ENCODE results near the gene CDHR2.

The CDHR2 gene

DNA sequence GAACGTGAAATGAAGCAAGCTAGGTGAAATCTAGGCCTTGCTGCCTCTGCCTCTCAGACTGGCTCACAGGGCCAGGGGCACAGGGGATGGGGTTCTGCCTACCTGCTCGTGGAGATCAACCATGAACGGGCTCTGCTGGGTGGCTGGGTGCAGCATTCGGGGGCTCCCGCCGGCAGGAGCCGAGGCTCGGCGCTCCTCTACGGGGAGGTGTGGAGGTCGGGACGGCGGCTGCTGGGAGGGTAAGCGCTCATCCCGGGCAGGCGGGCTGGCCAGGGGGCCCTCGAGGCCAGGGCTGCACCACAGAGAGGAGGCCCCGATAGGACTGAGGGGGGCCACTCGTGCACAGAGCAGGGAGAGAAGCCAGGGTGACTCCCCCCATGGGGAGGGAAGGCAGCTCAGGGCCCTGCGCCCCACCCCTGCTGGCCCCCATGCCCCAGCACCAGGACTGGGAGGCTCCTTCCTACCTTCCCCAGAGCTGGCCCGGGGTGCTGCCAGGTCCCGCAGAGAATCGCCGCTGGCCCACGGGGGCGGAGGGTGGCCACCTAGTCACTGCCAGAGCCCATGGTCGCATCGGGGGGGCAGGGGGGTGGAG, 17.1 kb upstream of the CDHR2 start:
- Histone ChIP-seq H3K27ac (ENCODE audit: insufficient read depth in 1 of 2, low read depth in 1 of 2, low read length in 2 of 2, poor library complexity in 1 of 2, severe bottlenecking in 2 of 2) (no peak overlapping the region), H3K27me3 (replicated peaks in 2 of 5; ENCODE audit: control insufficient read depth in 4 of 5, insufficient read depth in 5 of 5, low read length in 4 of 5) (no peaks in the 10 kb centered on the region), H3K36me3 (ENCODE audit: control insufficient read depth in 4 of 4, insufficient read depth in 4 of 4, low read length in 3 of 4) (peaks cover 9 to 55% (median 37%) of the 10 kb centered on the region in 4 experiments), H3K4me3 (ENCODE audit: control insufficient read depth in 1 of 7, extremely low read depth in 1 of 7, insufficient read depth in 4 of 7, low read depth in 2 of 7, low read length in 6 of 7) (peak overlapping the region in 2 of 7 experiments; percentile 19 to 23), H3K9me3 (ENCODE audit: control extremely low read depth in 1 of 5, control insufficient read depth in 4 of 5, insufficient read depth in 2 of 5, low read depth in 1 of 5, low read length in 4 of 5) (no peaks in the 10 kb centered on the region), H3K4me1 (ENCODE audit: control extremely low read depth in 1 of 4, control insufficient read depth in 4 of 4, insufficient read depth in 4 of 4, low read length in 3 of 4) (peaks cover 10 to 81% (median 73%) of the 10 kb centered on the region in 4 experiments)
- CTCF ChIA-PET = interaction anchor here (0.9 to 3.4 kb wide), 7 partner anchors 11 to 115 kb away, joined by 3 to 29 read pairs (median 3); no protein-coding TSS in a partner anchor
- WGBS (ENCODE audit: insufficient coverage) = 82% methylated on average over 22 of the region's 28 CpGs
- POLR2A ChIA-PET = interaction anchor here (2.7 kb wide), 1 partner anchor 10 kb away, joined by 11 read pairs; no protein-coding TSS in a partner anchor
- no peak for DNase-seq

DNA sequence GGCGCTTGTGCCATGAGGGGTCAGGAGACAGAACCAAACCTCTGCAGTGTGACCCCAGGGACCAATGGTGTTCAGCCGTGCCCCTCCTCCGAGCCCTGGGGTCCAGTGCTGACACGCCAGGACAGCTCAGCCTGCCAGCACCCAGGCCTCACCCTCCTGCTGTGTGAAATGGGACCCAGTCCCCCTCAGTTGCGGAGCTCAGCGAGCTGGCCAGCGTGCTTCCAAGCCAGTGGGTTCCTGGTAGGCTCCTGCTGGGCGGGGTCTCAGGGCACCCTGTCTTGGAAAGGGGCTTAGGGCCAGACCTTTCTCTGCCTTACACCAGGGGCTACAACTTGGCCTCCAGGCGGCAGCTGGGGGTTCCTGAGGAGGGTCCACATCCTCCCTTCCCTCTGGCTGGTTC, 16.3 kb upstream of the CDHR2 start:
- peaks cover 7 to 47% (median 29%) of the 10 kb centered on the region in 4 experiments for H3K36me3 ChIP-seq (ENCODE audit: control insufficient read depth in 4 of 4, insufficient read depth in 4 of 4, low read length in 3 of 4)

DNA sequence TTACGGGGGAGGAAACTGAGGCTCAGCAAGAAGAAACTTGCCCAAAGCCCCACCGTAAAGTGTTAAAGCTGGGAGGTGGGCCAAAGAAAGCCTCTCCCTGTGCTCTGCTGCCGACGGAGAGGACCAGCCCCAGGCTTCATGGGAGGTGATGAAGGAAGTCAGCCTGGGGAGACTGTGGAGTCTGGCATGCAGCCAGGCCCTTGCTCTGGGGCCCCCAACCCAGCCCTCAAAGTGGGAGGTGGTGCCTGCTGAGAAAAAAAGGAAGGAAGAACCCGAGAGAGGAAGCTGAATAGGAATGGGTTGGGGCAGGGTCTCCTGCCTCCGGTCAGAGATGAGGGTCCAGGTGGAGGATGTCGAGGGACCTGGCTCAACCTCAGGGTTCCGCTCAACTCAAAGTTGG, 15.8 kb upstream of the CDHR2 start:
- WGBS (ENCODE audit: insufficient coverage) = 0% methylated on average over 8 of the region's 8 CpGs
- Histone ChIP-seq H3K27me3 (replicated peaks in 2 of 5; ENCODE audit: control insufficient read depth in 4 of 5, insufficient read depth in 5 of 5, low read length in 4 of 5) (no peaks in the 10 kb centered on the region), H3K4me1 (ENCODE audit: control extremely low read depth in 1 of 4, control insufficient read depth in 4 of 4, insufficient read depth in 4 of 4, low read length in 3 of 4) (peaks cover 11 to 83% (median 77%) of the 10 kb centered on the region in 4 experiments), H3K36me3 (ENCODE audit: control insufficient read depth in 4 of 4, insufficient read depth in 4 of 4, low read length in 3 of 4) (peaks cover 5 to 41% (median 24%) of the 10 kb centered on the region in 4 experiments), H3K9me3 (ENCODE audit: control extremely low read depth in 1 of 5, control insufficient read depth in 4 of 5, insufficient read depth in 2 of 5, low read depth in 1 of 5, low read length in 4 of 5) (no peaks in the 10 kb centered on the region), H3K4me3 (ENCODE audit: control insufficient read depth in 1 of 7, extremely low read depth in 1 of 7, insufficient read depth in 4 of 7, low read depth in 2 of 7, low read length in 6 of 7) (peak overlapping the region in 6 of 7 experiments; percentile 29 to 100 (median 94)), H3K27ac (ENCODE audit: insufficient read depth in 1 of 2, low read depth in 1 of 2, low read length in 2 of 2, poor library complexity in 1 of 2, severe bottlenecking in 2 of 2) (peak overlapping the region in 1 of 2 experiments; percentile 98)
- POLR2A ChIA-PET = interaction anchor here (0.7 to 1.4 kb wide), 3 partner anchors 9 to 85 kb away, joined by 3 to 7 read pairs (median 3); partner anchors contain the start of gene FAF2
- peak in 2 of 3 donors; percentile 73 to 76 for DNase-seq
- CTCF ChIA-PET = interaction anchor here (0.8 to 2.9 kb wide), 14 partner anchors 10 to 118 kb away, joined by 3 to 26 read pairs (median 3); partner anchors contain the start of gene FAF2

More for the DNA sequence above, 16.3 kb upstream of the CDHR2 start:
- POLR2A ChIA-PET = interaction anchor here (1.4 kb wide), 2 partner anchors 9 to 11 kb away, joined by 3 to 7 read pairs; no protein-coding TSS in a partner anchor
- CTCF ChIA-PET = interaction anchor here (1.0 to 2.9 kb wide), 6 partner anchors 10 to 116 kb away, joined by 3 to 26 read pairs (median 4); no protein-coding TSS in a partner anchor
- no peaks in the 10 kb centered on the region for H3K27me3 ChIP-seq (replicated peaks in 2 of 5; ENCODE audit: control insufficient read depth in 4 of 5, insufficient read depth in 5 of 5, low read length in 4 of 5)
- peak overlapping the region in 5 of 7 experiments; percentile 29 to 100 (median 97) for H3K4me3 ChIP-seq (ENCODE audit: control insufficient read depth in 1 of 7, extremely low read depth in 1 of 7, insufficient read depth in 4 of 7, low read depth in 2 of 7, low read length in 6 of 7)
- WGBS (ENCODE audit: insufficient coverage) = 88% methylated on average over 9 of the region's 9 CpGs
- DNase-seq = no peak
- H3K27ac ChIP-seq (ENCODE audit: insufficient read depth in 1 of 2, low read depth in 1 of 2, low read length in 2 of 2, poor library complexity in 1 of 2, severe bottlenecking in 2 of 2) = peak overlapping the region in 1 of 2 experiments; percentile 98
- peaks cover 10 to 82% (median 72%) of the 10 kb centered on the region in 4 experiments for H3K4me1 ChIP-seq (ENCODE audit: control extremely low read depth in 1 of 4, control insufficient read depth in 4 of 4, insufficient read depth in 4 of 4, low read length in 3 of 4)
- no peaks in the 10 kb centered on the region for H3K9me3 ChIP-seq (ENCODE audit: control extremely low read depth in 1 of 5, control insufficient read depth in 4 of 5, insufficient read depth in 2 of 5, low read depth in 1 of 5, low read length in 4 of 5)

DNA sequence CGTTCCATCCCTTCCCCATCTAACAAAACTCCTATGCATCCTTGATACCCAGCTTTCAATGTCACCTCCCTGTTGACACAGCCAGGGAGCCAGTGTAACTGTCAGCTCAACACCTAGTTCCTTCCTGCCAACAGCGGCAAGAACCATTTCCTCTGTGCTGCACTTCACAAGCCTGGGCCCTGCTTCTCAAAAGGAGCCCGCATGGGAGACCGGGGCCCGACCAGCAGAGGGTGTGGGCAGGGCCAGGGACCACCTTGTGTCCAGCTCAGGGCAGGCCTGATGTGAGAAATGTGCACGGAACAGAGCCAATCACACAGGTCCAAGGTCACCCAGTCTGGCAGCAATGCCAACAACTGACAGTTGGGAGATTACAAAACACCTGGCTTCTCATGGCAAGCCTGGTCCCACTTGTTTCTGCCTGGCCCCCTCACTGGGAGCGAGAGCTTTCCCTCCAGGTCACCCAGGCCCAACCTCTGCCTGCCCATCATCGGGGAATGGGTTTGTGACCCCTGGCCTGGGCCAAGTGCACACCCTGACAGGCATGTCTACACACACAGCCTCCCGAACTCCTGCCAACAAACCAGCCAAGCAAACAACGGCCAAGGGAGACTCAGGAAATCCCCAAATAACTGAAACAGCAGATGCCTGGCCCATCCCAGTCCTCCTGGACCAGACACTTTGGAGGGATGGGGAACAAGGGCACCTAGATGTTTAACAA, 15.1 kb upstream of the CDHR2 start:
- peak overlapping the region; percentile 35 to 98 for H3K27ac ChIP-seq (ENCODE audit: insufficient read depth in 1 of 2, low read depth in 1 of 2, low read length in 2 of 2, poor library complexity in 1 of 2, severe bottlenecking in 2 of 2)
- CTCF ChIA-PET = interaction anchor here (0.8 to 2.9 kb wide), 12 partner anchors 9 to 118 kb away, joined by 3 to 26 read pairs (median 3); partner anchors contain the start of gene FAF2
- H3K4me1 ChIP-seq (ENCODE audit: control extremely low read depth in 1 of 4, control insufficient read depth in 4 of 4, insufficient read depth in 4 of 4, low read length in 3 of 4) = peaks cover 14 to 83% (median 77%) of the 10 kb centered on the region in 4 experiments
- POLR2A ChIA-PET = interaction anchor here (0.7 to 1.4 kb wide), 3 partner anchors 8 to 86 kb away, joined by 3 to 7 read pairs (median 3); partner anchors contain the start of gene FAF2
- no peaks in the 10 kb centered on the region for H3K9me3 ChIP-seq (ENCODE audit: control extremely low read depth in 1 of 5, control insufficient read depth in 4 of 5, insufficient read depth in 2 of 5, low read depth in 1 of 5, low read length in 4 of 5)
- WGBS (ENCODE audit: insufficient coverage) = 2% methylated on average over 7 of the region's 10 CpGs
- H3K27me3 ChIP-seq (replicated peaks in 2 of 5; ENCODE audit: control insufficient read depth in 4 of 5, insufficient read depth in 5 of 5, low read length in 4 of 5) = no peaks in the 10 kb centered on the region
- H3K36me3 ChIP-seq (ENCODE audit: control insufficient read depth in 4 of 4, insufficient read depth in 4 of 4, low read length in 3 of 4) = peaks cover 3 to 35% (median 17%) of the 10 kb centered on the region in 4 experiments
- H3K4me3 ChIP-seq (ENCODE audit: control insufficient read depth in 1 of 7, extremely low read depth in 1 of 7, insufficient read depth in 4 of 7, low read depth in 2 of 7, low read length in 6 of 7) = peak overlapping the region in 6 of 7 experiments; percentile 29 to 100 (median 94)
- DNase-seq = peak in 2 of 3 donors; percentile 63 to 72

DNA sequence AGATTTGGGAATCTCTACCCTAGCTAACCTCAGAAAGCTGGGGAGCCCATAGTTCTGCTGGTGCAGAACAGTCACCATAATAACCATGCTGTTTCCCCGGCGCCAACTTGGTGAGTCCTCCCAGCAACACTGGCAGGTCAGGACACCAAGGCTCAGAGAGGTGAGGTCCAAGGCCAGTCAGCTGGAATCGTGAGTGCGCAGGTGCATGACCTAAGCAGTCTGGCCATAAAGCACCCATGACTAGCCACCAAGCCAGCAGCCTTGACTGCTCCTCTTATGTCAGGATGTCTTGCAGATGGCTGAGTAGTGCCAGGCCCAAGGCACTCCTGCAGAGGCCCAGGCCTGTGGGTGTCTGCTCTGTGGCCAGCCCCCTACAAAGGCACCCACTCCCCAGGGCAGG, 14.5 kb upstream of the CDHR2 start:
- Histone ChIP-seq H3K4me1 (ENCODE audit: control extremely low read depth in 1 of 4, control insufficient read depth in 4 of 4, insufficient read depth in 4 of 4, low read length in 3 of 4) (peaks cover 14 to 82% (median 74%) of the 10 kb centered on the region in 4 experiments), H3K4me3 (ENCODE audit: control insufficient read depth in 1 of 7, extremely low read depth in 1 of 7, insufficient read depth in 4 of 7, low read depth in 2 of 7, low read length in 6 of 7) (peak overlapping the region in 6 of 7 experiments; percentile 11 to 100 (median 98)), H3K9me3 (ENCODE audit: control extremely low read depth in 1 of 5, control insufficient read depth in 4 of 5, insufficient read depth in 2 of 5, low read depth in 1 of 5, low read length in 4 of 5) (no peaks in the 10 kb centered on the region), H3K27ac (ENCODE audit: insufficient read depth in 1 of 2, low read depth in 1 of 2, low read length in 2 of 2, poor library complexity in 1 of 2, severe bottlenecking in 2 of 2) (peak overlapping the region; percentile 77 to 98), H3K27me3 (replicated peaks in 2 of 5; ENCODE audit: control insufficient read depth in 4 of 5, insufficient read depth in 5 of 5, low read length in 4 of 5) (no peaks in the 10 kb centered on the region), H3K36me3 (ENCODE audit: control insufficient read depth in 4 of 4, insufficient read depth in 4 of 4, low read length in 3 of 4) (peaks cover 2 to 29% (median 12%) of the 10 kb centered on the region in 4 experiments)
- DNase-seq = no peak
- ChIA-PET CTCF (interaction anchor here (1.3 to 2.9 kb wide), 4 partner anchors 8 to 87 kb away, joined by 3 to 26 read pairs (median 5); no protein-coding TSS in a partner anchor), POLR2A (interaction anchor here (1.5 kb wide), 1 partner anchor 9 kb away, joined by 6 read pairs; no protein-coding TSS in a partner anchor)
- 83% methylated on average over 4 of the region's 4 CpGs for WGBS (ENCODE audit: insufficient coverage)

DNA sequence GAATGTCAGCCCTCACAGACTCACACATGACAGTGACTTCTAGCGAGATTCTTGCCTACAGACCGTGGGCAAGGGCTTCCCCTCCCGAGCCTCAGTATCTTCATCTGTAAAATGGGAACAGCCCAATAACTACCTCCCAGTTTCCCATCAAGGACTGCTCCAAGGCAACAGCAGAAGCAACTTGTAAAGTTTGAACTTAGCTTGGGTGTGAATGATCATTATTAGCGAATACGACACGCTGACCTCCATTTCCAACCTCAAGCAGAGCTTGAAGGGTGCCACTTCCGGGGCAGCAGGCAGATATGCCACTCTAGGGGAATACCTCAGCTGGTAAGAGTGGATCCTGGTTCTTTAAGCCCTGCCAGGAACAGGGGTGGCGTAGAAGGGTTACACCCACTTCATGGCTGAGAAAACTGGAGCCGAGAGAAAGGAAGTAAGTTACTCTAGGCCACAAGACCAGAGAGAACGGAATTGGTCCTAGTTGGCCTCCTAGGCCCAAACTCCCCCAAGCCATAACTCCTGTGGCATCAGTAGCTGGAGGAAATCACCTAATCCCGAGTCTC, 14.0 kb upstream of the CDHR2 start:
- Histone ChIP-seq H3K36me3 (ENCODE audit: control insufficient read depth in 4 of 4, insufficient read depth in 4 of 4, low read length in 3 of 4) (peaks cover 2 to 28% (median 10%) of the 10 kb centered on the region in 4 experiments), H3K4me3 (ENCODE audit: control insufficient read depth in 1 of 7, extremely low read depth in 1 of 7, insufficient read depth in 4 of 7, low read depth in 2 of 7, low read length in 6 of 7) (peak overlapping the region; percentile 89 to 100 (median 97)), H3K9me3 (ENCODE audit: control extremely low read depth in 1 of 5, control insufficient read depth in 4 of 5, insufficient read depth in 2 of 5, low read depth in 1 of 5, low read length in 4 of 5) (no peaks in the 10 kb centered on the region), H3K27ac (ENCODE audit: insufficient read depth in 1 of 2, low read depth in 1 of 2, low read length in 2 of 2, poor library complexity in 1 of 2, severe bottlenecking in 2 of 2) (peak overlapping the region; percentile 77 to 98), H3K27me3 (replicated peaks in 2 of 5; ENCODE audit: control insufficient read depth in 4 of 5, insufficient read depth in 5 of 5, low read length in 4 of 5) (no peaks in the 10 kb centered on the region), H3K4me1 (ENCODE audit: control extremely low read depth in 1 of 4, control insufficient read depth in 4 of 4, insufficient read depth in 4 of 4, low read length in 3 of 4) (peaks cover 16 to 85% (median 73%) of the 10 kb centered on the region in 4 experiments)
- DNase-seq = peak in 2 of 3 donors; percentile 36
- ChIA-PET POLR2A (interaction anchor here (0.7 to 1.5 kb wide), 3 partner anchors 9 to 44 kb away, joined by 3 to 6 read pairs (median 3); no protein-coding TSS in a partner anchor), CTCF (interaction anchor here (1.0 to 2.9 kb wide), 7 partner anchors 8 to 119 kb away, joined by 3 to 26 read pairs (median 3); partner anchors contain the start of gene CLTB)
- WGBS (ENCODE audit: insufficient coverage) = 33% methylated on average over 10 of the region's 11 CpGs

Data from common myeloid progenitor, CD34-positive (primary cell).